Measurements from ENCODE around the gene USP38.
"Not testable (repeated sequence)": the region's sequence is repeated elsewhere in the genome, so short reads cannot be mapped to it uniquely, and the experiment has no call there.

USP38 gene

DNA sequence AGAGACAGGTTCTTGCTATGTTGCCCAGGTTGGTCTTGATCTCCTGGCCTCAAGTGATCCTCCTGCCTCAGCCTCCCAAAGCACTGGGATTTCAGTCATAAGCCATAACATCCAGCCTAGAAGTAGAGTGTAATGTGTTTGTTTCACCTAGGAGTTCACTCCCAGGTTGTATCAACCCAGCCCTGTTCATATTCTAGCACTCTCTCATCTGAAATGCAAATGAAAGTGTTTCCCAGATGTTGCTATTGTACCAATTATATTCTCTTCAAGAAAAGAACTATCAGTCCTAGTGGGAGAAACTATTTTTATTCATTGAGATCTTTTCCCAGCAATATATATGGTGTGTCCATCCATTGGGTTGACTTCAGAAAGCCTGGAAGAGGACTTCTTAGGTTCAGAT lies 72.6 kb downstream of the USP38 start:
- no peak for DNase-seq (ENCODE audit: low read depth in 4 of 4, low spot score in 1 of 4)

DNA sequence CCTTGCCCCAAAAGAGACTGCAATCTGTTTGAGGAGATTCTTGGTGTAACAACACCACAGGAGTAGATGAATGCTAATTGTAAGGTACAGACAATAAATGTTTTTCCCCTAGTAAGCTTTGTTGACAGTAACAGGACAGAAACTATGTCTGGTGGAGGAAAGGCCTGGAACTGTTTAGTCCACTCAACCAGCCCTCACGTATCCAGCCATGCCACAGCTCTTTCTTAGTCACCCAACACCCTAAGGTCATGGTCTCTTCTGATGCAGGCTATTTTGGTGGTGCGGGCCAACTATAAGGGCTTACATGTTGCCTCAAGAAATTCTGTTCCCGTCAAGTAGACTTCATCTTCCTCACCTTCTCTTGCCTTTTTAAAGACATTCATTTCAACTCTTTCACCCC lies 76.0 kb downstream of the USP38 start:
- DNase-seq (ENCODE audit: low read depth in 4 of 4, low spot score in 1 of 4) = no peak

GRCh38 chr4:143262838-143263237 lies 78.1 kb downstream of the USP38 start:
- DNase-seq (ENCODE audit: low read depth in 4 of 4, low spot score in 1 of 4) = no peak

DNA sequence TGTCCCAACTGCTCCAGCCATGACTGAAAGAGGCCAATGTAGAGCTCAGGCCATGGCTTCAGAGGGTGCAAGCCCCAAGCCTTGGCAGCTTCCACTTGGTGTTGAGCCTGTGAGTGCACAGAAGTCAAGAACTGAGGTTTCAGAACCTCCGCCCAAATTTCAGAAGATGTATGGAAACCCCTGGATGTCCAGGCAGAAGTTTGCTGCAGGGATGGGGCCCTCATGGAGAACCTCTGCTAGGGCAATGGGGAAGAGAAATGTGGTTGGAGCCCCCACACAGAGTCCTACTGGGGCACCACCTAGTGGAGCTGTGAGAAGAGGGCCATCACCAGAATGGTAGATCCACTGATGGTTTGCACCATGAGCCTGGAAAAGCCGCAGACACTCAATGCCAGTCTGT lies 83.0 kb downstream of the USP38 start:
- DNase-seq (ENCODE audit: low read depth in 4 of 4, low spot score in 1 of 4) = not testable (repeated sequence)

GRCh38 chr4:143270256-143270838 lies 85.6 kb downstream of the USP38 start:
- no peak for DNase-seq (ENCODE audit: low read depth in 4 of 4, low spot score in 1 of 4)
